HUES6 (cell line): Measurements from ENCODE around the gene NEK5.

Source experiments
- H3K27ac ChIP-seq: 2 replicates; pipeline ENCODE4 v1.7.0; 2013; ENCODE audit warnings: low read depth, mild to moderate bottlenecking, low read length, inconsistent platforms
- H3K27me3 ChIP-seq: 2 replicates; pipeline ENCODE4 v1.6.1; 2013; ENCODE audit warnings: low read length; ENCODE audit not compliant: control insufficient read depth, insufficient read depth
- H3K36me3 ChIP-seq: 2 replicates; pipeline ENCODE4 v1.6.1; 2013; ENCODE audit warnings: low read length; ENCODE audit not compliant: control insufficient read depth, insufficient read depth
- H3K4me1 ChIP-seq: 2 replicates; pipeline ENCODE4 v1.6.1; 2013; ENCODE audit warnings: low read length; ENCODE audit not compliant: control insufficient read depth, insufficient read depth
- H3K4me3 ChIP-seq: 2 replicates; pipeline ENCODE4 v1.5.1; 2013; ENCODE audit warnings: low read depth, low read length
- H3K9ac ChIP-seq: one replicate; pipeline ENCODE4 v1.6.1; 2013; ENCODE audit warnings: mild to moderate bottlenecking, low read length
- H3K9me3 ChIP-seq: 2 replicates; pipeline ENCODE4 v1.6.1; 2013; ENCODE audit warnings: low read depth, low read length; ENCODE audit not compliant: control insufficient read depth, insufficient read depth

NEK5 gene

DNA sequence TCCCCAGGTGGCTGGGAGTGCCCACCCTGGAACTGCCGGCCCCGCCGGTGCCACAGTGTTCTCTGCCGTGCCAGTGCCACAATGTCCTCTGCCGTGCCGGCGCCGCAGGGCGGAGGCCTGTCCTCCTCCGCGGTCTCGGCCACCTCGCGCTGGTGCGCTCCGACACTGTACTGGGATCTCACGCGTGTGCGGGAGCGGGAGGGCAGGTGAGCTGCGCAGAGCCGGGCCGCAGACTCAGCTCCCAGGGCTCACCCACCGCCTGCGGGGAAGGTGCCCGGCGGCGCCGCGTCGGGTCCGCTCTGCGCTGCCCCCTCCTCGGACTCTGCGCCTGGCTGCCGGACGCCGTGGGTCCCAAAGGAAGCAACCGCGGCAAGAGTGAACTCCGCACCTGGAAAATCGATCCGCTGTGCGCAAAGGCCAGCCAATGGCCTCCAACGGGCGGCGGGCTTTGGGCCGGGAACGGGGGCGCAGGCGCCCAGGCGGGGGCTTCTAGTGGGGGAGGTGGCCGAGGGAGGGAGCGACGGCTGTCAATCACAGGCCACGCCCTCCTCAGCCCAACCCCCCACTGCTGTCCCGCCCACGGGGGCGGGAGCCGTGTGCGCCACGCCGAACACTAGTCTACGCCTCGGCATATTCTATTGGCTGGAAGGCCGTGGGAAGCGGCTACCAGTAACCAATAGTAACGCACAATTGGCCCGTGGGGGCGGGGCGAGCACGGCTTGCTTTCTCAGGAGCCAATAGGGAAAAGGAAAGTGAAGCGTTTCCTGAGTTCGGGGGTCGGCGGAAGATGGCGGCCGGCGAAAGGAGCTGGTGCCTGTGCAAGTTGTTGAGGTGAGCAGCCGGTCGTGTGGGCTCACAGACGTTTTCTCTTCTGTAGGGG is 117.0 kb downstream of the NEK5 start, which contains the start of gene ALG11:
ALG11 (plus strand) TSS at position 767 of the 880 bp plus-strand sequence; CDS start at position 788, 21 bp downstream.
- H3K36me3 ChIP-seq = peaks cover 10% of the 10 kb centered on the region
- peak within 1 kb of the TSS; percentile 97 for H3K4me3 ChIP-seq
- H3K9ac ChIP-seq = peak within 1 kb of the TSS; percentile 93
- H3K9me3 ChIP-seq = peaks cover 16% of the 10 kb centered on the region; the same call in 1 of the 2 replicates
- H3K4me1 ChIP-seq = no peaks in the 10 kb centered on the region; the same call in 1 of the 2 replicates
- peak within 1 kb of the TSS; percentile 28; the same call in 1 of the 2 replicates for H3K27ac ChIP-seq
- peaks cover 28% of the 10 kb centered on the region for H3K27me3 ChIP-seq

DNA sequence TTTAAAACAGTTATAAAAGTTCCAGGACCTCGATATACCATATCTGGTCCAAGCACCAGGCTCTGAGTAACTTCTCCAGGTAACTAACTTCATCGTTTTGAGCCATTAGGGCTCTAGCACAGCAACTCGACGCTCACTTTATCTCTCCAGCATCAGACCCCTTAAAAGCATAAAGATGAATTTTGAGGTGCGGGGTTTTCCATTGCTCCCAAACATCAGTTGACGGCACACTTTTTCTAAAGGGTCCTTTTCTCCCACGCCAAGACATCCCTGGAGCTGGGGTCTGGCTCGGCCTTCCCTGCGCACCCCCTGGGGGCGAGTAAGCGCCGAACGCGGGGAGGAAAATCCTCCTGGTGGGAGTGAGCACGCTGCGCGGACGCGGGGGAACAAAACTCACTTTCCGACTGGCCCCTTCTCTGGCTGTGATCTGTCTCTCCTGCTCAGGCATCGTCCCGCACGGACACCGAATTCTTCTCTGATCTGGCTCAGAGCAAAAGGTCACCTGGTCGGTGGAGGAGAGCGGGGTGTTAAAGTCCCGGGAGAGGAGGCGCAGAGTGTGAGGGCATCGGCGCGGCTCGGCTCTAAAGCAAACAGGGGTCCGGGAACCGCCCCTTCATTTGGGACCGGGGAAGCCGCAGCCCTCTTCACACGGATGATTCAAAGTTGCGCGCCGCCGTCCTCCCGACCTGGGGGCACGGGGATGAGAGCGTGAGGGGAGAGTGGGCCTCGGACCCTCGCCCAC is 117.8 kb downstream of the NEK5 start, which contains the start of gene ATP7B:
ATP7B (minus strand) TSS at position 561 of the 742 bp plus-strand sequence; CDS start at position 448, 113 bp downstream.
- Histone ChIP-seq H3K36me3 (peaks cover 7% of the 10 kb centered on the region; the same call in 1 of the 2 replicates), H3K27me3 (peaks cover 28% of the 10 kb centered on the region), H3K4me3 (peak within 1 kb of the TSS; percentile 97), H3K4me1 (no peaks in the 10 kb centered on the region; the same call in 1 of the 2 replicates), H3K9ac (peak within 1 kb of the TSS; percentile 93), H3K27ac (peak within 1 kb of the TSS; percentile 28; the same call in 1 of the 2 replicates), H3K9me3 (peaks cover 17% of the 10 kb centered on the region; the same call in 1 of the 2 replicates)

DNA sequence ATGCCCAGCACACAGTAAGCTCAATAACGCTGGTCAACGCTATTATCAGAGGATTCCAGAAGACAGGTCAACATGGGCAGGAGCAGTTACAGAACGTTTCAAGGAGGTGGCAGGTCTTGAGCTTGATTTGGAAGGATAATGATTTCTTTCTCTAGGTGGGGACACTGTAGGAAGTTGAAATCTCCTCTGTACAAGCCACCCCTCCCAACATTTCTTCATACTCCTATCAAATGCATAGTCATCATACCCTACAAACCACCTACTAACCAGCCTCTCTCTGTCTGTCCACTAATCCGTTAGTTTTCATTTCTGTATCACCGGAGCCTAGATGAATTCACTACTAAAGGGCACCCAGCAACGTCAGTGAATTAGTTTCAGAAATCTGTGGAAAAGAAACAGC is 118.9 kb downstream of the NEK5 start:
- no peak overlapping the region for H3K9ac ChIP-seq
- no peaks in the 10 kb centered on the region; the same call in 1 of the 2 replicates for H3K4me1 ChIP-seq
- no peaks in the 10 kb centered on the region for H3K36me3 ChIP-seq
- peaks cover 28% of the 10 kb centered on the region for H3K27me3 ChIP-seq
- H3K9me3 ChIP-seq = peaks cover 8% of the 10 kb centered on the region; the same call in 1 of the 2 replicates
- H3K27ac ChIP-seq = no peak overlapping the region
- H3K4me3 ChIP-seq = no peak overlapping the region

DNA sequence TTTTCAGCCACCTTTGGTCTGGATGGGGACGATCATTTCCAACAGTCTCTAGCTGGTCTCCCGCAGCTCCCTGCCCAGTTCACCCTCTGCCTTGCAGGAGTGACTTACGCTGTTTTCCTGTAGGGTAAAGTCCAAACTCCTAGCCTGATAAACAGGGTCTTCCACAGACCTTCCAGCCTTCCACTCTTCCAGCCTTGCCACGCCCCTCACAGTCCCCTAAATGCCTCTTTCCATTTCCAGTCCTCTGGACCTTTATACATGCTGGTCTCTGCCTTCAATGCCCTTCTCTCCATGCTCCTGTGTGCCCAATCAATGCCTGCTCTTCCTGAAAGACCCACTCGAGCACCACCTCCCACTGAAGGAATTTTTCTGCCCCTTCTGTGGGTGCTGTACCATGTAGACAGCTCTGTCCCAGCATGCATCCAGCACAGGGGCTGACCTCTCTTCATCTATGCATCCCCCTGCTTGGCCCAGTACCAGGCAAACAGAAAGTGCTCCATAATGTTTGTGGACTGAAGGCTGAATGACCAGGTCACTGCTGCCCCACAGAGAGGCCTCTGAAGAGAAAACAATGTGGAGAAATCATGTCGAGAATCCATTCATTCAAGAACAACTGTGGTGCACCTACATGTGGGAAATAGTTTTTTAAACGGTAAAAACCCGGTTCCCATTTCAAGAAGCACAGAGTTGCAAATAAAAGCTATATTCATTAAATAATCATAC is 122.2 kb downstream of the NEK5 start:
- Histone ChIP-seq H3K27ac (no peak overlapping the region), H3K4me1 (peaks cover 6% of the 10 kb centered on the region; the same call in 1 of the 2 replicates), H3K36me3 (no peaks in the 10 kb centered on the region), H3K27me3 (peaks cover 28% of the 10 kb centered on the region), H3K9me3 (peaks cover 8% of the 10 kb centered on the region; the same call in 1 of the 2 replicates), H3K4me3 (no peak overlapping the region), H3K9ac (no peak overlapping the region)

DNA sequence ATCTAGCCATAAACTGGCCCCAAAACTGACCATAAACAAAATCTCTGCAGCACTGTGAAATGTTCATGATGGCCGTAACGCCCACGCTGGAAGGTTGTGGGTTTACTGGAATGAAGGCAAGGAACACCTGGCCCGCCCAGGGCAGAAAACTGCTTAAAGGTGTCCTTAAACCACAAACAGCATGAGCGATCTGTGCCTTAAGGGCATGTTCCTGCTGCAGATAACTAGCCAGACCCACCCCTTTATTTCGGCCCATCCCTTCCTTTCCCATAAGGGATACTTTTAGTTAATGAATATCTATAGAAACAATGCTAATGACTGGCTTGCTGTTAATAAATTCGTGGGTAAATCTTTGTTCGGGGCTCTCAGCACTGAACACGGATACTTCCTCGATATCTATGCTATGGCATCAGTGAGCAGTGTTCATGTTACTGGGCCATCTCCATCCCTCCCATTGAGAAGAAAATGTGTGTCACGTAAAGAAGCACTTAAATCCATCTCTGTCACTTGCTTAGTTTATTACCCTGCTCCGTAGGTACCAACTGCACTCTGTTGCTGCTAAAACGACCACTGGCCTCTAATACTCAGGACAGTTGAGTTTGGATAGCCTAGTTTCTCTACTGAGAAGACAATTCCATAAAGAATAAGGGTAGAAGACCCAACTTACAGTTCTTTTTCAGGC is 122.9 kb downstream of the NEK5 start:
- H3K4me1 ChIP-seq = peaks cover 8% of the 10 kb centered on the region; the same call in 1 of the 2 replicates
- peaks cover 8% of the 10 kb centered on the region; the same call in 1 of the 2 replicates for H3K9me3 ChIP-seq
- H3K9ac ChIP-seq = no peak overlapping the region
- H3K27me3 ChIP-seq = peaks cover 21% of the 10 kb centered on the region
- H3K4me3 ChIP-seq = no peak overlapping the region
- no peaks in the 10 kb centered on the region for H3K36me3 ChIP-seq
- H3K27ac ChIP-seq = no peak overlapping the region

DNA sequence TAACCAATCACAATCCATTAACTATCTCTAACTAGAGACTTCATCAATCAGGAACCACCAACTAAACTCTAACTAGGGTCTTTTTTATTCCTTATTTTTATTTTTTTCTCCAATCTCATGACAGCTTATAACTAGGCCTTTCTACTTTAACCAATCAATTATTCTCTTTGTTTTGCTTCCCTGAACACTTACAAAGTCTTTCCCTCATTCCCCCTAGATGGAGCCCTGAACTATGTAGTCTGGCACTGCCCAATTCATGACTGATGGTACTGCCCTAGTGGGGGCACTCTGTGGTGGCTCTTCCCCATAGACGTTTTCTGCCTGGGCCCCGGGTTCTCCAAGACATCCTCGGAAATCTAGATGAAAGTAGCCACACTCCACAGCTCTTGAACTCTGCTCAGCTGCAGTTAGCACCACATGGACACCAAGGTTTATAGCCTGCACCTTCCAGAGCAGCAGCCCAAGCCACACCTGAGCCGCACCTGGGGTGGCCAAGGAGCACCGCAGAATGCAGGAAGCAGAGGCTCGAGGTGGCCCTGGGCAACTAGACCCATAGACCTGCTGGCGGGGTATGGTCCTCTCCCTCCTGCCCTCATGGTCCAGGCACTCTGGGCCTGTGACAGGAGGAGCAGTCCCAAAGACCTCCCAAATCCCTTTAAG is 124.2 kb downstream of the NEK5 start:
- no peak overlapping the region for H3K4me3 ChIP-seq
- H3K9me3 ChIP-seq = peaks cover 8% of the 10 kb centered on the region; the same call in 1 of the 2 replicates
- H3K27me3 ChIP-seq = peaks cover 8% of the 10 kb centered on the region
- H3K9ac ChIP-seq = no peak overlapping the region
- no peaks in the 10 kb centered on the region for H3K36me3 ChIP-seq
- peaks cover 9% of the 10 kb centered on the region; the same call in 1 of the 2 replicates for H3K4me1 ChIP-seq
- no peak overlapping the region for H3K27ac ChIP-seq

DNA sequence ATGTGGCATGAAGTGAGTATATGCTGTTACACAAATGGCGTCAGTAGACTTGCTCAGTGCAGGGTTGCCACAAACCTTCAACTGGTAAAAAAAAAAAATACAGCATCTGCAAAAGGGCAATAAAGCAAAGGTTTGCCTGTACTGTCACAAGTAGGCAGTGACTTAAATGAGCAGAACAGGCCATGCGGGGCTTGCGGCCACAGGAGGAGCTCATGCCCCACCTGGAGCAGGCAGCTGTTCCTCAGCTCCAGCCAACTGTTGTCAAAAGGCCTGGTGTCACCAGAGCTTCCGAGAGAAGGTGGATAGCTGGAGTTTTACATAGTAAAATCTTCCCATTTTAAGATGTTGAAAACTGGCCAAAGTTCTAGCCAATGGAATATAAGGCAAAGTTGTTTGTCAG is 125.3 kb downstream of the NEK5 start:
- Histone ChIP-seq H3K4me1 (peaks cover 20% of the 10 kb centered on the region; the same call in 1 of the 2 replicates), H3K9me3 (peaks cover 8% of the 10 kb centered on the region; the same call in 1 of the 2 replicates), H3K36me3 (no peaks in the 10 kb centered on the region), H3K9ac (no peak overlapping the region), H3K4me3 (no peak overlapping the region), H3K27me3 (no peaks in the 10 kb centered on the region; the same call in 1 of the 2 replicates), H3K27ac (no peak overlapping the region)

DNA sequence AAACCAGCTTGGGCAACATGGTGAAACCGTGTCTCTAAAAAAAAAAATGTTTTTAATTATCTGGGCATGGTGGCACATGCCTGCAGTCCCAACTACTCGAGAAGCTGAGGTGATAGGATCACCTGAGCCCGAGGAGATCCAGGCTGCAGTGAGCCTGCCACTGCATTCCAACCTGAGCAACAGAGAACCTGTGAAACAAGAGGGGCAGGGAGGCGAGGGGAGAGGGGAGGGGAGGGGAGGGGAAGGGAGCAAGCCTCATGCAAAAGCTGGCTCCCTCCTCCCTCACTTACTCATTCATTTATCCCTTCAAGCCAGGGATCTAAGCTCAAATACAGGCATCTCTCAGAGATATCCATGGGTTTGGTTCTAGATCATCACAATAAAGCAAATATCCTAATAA is 126.5 kb downstream of the NEK5 start:
- H3K27me3 ChIP-seq = no peaks in the 10 kb centered on the region; the same call in 1 of the 2 replicates
- peaks cover 8% of the 10 kb centered on the region; the same call in 1 of the 2 replicates for H3K9me3 ChIP-seq
- H3K27ac ChIP-seq = no peak overlapping the region
- no peaks in the 10 kb centered on the region for H3K36me3 ChIP-seq
- H3K9ac ChIP-seq = no peak overlapping the region
- no peak overlapping the region for H3K4me3 ChIP-seq
- peaks cover 31% of the 10 kb centered on the region for H3K4me1 ChIP-seq

DNA sequence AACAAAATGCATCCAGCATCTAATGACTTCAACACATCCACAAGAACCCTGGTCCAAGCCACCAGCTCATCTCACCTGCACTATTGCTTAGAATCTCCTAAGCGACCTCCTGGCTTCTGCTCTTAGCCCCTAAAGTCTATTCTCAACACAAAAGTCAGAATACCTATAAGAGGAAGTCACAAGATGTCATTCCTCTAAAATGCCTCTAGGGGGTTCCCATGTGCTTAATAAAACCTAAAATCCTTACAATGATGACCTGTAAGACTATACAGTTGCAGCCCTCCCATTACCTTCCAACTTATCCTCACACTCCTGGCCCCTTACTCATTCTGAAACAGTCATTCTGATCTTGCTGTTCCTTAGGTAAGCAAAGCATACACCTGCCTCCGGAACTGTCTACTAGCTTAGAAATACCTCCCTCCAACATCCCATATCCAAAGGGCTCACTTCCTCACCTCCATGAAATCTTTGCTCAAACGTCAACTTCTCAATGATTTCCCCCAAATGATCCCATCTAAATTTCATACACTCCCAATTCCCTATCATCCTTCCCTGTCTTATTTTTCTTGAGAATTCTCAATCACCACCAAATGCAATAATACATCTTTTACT is 127.6 kb downstream of the NEK5 start:
- Histone ChIP-seq H3K27me3 (no peaks in the 10 kb centered on the region; the same call in 1 of the 2 replicates), H3K27ac (no peak overlapping the region), H3K9ac (no peak overlapping the region), H3K36me3 (no peaks in the 10 kb centered on the region), H3K9me3 (peaks cover 2% of the 10 kb centered on the region; the same call in 1 of the 2 replicates), H3K4me3 (no peak overlapping the region), H3K4me1 (peaks cover 34% of the 10 kb centered on the region)
